ENCODE measurements around the gene TOP3B. TPM values are rescaled to one million over a fixed set of nuclear protein-coding genes. Genes with fewer than 3 reads are reported as not detected.

The TOP3B gene
- total and polyA plus RNA-seq, 10 of the 15 experiments (the other 5 are each of a cell fraction or from before 2014, with no cell fraction given), result 0.60 to 47.3 (median 33.7) TPM

DNA sequence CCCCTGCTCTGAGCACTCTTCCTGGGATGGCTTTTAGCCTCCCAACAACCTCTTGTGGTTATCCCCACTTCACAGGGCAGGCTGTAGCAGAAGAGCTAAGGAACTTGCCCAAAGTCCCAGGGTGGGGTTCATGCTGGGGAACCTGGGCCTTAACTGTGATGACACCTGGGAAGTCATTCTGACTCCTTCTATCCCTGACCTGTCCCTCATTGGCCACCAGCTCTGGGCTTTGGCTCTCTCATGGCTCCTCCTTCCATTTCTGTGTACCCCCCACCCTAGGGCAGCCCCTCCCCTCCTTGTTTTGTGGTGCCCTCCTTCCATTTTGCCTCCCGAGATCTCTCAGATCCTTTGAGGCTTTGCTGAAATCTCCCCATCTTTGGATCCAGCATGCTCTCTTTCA, 32.6 kb downstream of the TOP3B start:
- TF ChIP-seq, protein P1, sequence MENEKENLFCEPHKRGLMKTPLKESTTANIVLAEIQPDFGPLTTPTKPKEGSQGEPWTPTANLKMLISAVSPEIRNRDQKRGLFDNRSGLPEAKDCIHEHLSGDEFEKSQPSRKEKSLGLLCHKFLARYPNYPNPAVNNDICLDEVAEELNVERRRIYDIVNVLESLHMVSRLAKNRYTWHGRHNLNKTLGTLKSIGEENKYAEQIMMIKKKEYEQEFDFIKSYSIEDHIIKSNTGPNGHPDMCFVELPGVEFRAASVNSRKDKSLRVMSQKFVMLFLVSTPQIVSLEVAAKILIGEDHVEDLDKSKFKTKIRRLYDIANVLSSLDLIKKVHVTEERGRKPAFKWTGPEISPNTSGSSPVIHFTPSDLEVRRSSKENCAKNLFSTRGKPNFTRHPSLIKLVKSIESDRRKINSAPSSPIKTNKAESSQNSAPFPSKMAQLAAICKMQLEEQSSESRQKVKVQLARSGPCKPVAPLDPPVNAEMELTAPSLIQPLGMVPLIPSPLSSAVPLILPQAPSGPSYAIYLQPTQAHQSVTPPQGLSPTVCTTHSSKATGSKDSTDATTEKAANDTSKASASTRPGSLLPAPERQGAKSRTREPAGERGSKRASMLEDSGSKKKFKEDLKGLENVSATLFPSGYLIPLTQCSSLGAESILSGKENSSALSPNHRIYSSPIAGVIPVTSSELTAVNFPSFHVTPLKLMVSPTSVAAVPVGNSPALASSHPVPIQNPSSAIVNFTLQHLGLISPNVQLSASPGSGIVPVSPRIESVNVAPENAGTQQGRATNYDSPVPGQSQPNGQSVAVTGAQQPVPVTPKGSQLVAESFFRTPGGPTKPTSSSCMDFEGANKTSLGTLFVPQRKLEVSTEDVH (IDR thresholded peaks at IDR 0.05; ENCODE audit: low read depth, partially characterized antibody), result no peak
- TF ChIP-seq, protein P2, sequence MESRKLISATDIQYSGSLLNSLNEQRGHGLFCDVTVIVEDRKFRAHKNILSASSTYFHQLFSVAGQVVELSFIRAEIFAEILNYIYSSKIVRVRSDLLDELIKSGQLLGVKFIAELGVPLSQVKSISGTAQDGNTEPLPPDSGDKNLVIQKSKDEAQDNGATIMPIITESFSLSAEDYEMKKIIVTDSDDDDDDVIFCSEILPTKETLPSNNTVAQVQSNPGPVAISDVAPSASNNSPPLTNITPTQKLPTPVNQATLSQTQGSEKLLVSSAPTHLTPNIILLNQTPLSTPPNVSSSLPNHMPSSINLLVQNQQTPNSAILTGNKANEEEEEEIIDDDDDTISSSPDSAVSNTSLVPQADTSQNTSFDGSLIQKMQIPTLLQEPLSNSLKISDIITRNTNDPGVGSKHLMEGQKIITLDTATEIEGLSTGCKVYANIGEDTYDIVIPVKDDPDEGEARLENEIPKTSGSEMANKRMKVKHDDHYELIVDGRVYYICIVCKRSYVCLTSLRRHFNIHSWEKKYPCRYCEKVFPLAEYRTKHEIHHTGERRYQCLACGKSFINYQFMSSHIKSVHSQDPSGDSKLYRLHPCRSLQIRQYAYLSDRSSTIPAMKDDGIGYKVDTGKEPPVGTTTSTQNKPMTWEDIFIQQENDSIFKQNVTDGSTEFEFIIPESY (IDR thresholded peaks at IDR 0.05), result no peak
- no peak for TF ChIP-seq ZNF622 (IDR thresholded peaks at IDR 0.05)
- TF ChIP-seq POLR2AphosphoS5 (IDR thresholded peaks at IDR 0.05; ENCODE audit: low read length), result no peak
- no peak for TF ChIP-seq ZNF207 (IDR thresholded peaks at IDR 0.05; ENCODE audit: borderline replicate concordance)
- no peak for TF ChIP-seq CTCF (IDR thresholded peaks at IDR 0.05 in 2 of 3, conservative IDR thresholded peaks at IDR 0.05 in 1 of 3; ENCODE audit: control insufficient read depth in 2 of 3, extremely low read depth in 1 of 3, insufficient read depth in 1 of 3, low read depth in 3 of 3, low read length in 3 of 3)
- no peak for TF ChIP-seq SMC3 (IDR thresholded peaks at IDR 0.05; ENCODE audit: borderline replicate concordance, low read length)
- ChIA-PET RAD21 (ENCODE audit: unreplicated experiment) (interaction anchor here (1.1 kb wide), 1 partner anchor 12 kb away, joined by 3 read pairs; no protein-coding TSS in a partner anchor), CTCF (interaction anchor here (0.7 to 7.2 kb wide), 2 partner anchors 10 to 324 kb away, joined by 3 to 82 read pairs; no protein-coding TSS in a partner anchor), SMC1A (ENCODE audit: uncharacterized antibody, unreplicated experiment) (interaction anchor here (0.7 to 2.2 kb wide), 4 partner anchors 10 to 236 kb away, joined by 3 to 6 read pairs (median 3); no protein-coding TSS in a partner anchor), POLR2A (no interaction called here)
- FAIRE-seq (no peak), DNase-seq (ENCODE audit: low read depth, low spot score) (no peak), ATAC-seq (no peak)
- 94% methylated on average over 1 of the region's 1 CpG for WGBS (ENCODE audit: insufficient coverage, insufficient replicate concordance, low lambda C conversion rate, missing lambda C conversion rate)
- in situ Hi-C loops (cut with MboI), result loop anchor here (5.0 kb wide), 1 partner anchor 238 kb away; no protein-coding TSS in a partner anchor
- intact Hi-C loops (cut with micrococcal nuclease; ENCODE audit: unreplicated experiment), result loop anchor here (5.0 kb wide), 1 partner anchor 148 kb away; no protein-coding TSS in a partner anchor
- Histone ChIP-seq H3K9ac (ENCODE audit: control insufficient read depth, insufficient read depth, low read length) (no peak overlapping the region), H4K20me1 (ENCODE audit: control insufficient read depth, insufficient read depth) (no peaks in the 10 kb centered on the region), H3K4me3 (no peak overlapping the region), H3K4me1 (ENCODE audit: control insufficient read depth, insufficient read depth, low read length) (no peaks in the 10 kb centered on the region; the same call in 1 of the 2 replicates), H3K36me3 (ENCODE audit: control insufficient read depth in 2 of 2, insufficient read depth in 2 of 2, low read length in 1 of 2) (no peaks in the 10 kb centered on the region), H3K27ac (ENCODE audit: control insufficient read depth, insufficient read depth) (no peak overlapping the region), H3K9me3 (replicated peaks; ENCODE audit: control insufficient read depth, insufficient read depth, low read length) (no peaks in the 10 kb centered on the region), H3K79me2 (ENCODE audit: control insufficient read depth, insufficient read depth, low read length) (no peaks in the 10 kb centered on the region), H3K27me3 (replicated peaks in 1 of 2; ENCODE audit: control insufficient read depth in 2 of 2, insufficient read depth in 2 of 2, low read length in 1 of 2) (no peaks in the 10 kb centered on the region), H3K4me2 (ENCODE audit: control insufficient read depth, insufficient read depth) (no peak overlapping the region), H2AFZ (ENCODE audit: control insufficient read depth, low read depth, low read length) (no peak overlapping the region)
- BruUV-seq (replicated peaks), result no TSS peak
